ENCODE data around the gene ZAP70. TPM values are rescaled to one million over a fixed set of nuclear protein-coding genes. Genes with fewer than 3 reads are reported as not detected.

ZAP70 gene
- total and polyA plus RNA-seq, 2 of the 13 experiments (the other 11 are each of a cell fraction or from before 2014, with no cell fraction given): 0.51 to 4.0 TPM

DNA sequence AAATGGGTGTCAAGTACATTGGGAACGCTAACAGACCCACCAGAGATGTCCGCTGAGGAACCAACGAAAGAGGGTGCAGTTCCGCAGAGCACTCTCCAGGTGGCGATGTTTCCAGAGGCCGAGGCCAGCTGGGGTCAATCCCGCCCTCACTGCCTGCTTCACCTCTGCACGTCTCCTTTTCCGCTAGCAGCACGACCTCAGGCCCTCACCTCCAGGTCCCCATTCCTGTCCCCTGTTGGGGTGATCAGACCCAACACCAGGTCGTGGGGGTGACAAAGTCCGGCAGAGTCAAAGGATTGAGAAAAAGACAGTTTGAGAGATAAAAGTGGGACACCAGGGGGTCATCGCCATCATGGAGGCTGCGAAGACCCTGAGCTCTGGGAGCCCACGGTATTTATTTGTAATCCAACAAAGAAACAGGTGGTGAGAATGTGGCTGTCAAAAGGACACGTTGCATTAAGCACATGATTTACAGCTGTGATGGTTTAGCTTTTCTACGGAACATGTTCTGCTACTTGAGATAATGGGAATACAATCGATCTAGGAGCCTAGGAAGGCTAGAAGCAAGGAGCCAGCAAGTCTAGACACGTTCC lies 27.3 kb downstream of the ZAP70 start (continued):
- TF ChIP-seq, protein P1, sequence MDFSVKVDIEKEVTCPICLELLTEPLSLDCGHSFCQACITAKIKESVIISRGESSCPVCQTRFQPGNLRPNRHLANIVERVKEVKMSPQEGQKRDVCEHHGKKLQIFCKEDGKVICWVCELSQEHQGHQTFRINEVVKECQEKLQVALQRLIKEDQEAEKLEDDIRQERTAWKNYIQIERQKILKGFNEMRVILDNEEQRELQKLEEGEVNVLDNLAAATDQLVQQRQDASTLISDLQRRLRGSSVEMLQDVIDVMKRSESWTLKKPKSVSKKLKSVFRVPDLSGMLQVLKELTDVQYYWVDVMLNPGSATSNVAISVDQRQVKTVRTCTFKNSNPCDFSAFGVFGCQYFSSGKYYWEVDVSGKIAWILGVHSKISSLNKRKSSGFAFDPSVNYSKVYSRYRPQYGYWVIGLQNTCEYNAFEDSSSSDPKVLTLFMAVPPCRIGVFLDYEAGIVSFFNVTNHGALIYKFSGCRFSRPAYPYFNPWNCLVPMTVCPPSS (IDR thresholded peaks at IDR 0.05): no peak
- TF ChIP-seq, protein P2, sequence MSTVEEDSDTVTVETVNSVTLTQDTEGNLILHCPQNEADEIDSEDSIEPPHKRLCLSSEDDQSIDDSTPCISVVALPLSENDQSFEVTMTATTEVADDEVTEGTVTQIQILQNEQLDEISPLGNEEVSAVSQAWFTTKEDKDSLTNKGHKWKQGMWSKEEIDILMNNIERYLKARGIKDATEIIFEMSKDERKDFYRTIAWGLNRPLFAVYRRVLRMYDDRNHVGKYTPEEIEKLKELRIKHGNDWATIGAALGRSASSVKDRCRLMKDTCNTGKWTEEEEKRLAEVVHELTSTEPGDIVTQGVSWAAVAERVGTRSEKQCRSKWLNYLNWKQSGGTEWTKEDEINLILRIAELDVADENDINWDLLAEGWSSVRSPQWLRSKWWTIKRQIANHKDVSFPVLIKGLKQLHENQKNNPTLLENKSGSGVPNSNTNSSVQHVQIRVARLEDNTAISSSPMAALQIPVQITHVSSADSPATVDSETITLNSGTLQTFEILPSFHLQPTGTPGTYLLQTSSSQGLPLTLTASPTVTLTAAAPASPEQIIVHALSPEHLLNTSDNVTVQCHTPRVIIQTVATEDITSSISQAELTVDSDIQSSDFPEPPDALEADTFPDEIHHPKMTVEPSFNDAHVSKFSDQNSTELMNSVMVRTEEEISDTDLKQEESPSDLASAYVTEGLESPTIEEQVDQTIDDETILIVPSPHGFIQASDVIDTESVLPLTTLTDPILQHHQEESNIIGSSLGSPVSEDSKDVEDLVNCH (CRISPR knock-in tag; IDR thresholded peaks at IDR 0.05): no peak
- no peak; the same call in 2 of the 3 replicates for TF ChIP-seq MXI1 (IDR thresholded peaks at IDR 0.05; ENCODE audit: borderline replicate concordance, low read depth, low read length)
- no peak for TF ChIP-seq FOXK1 (CRISPR knock-in tag; IDR thresholded peaks at IDR 0.05; ENCODE audit: borderline replicate concordance, low read depth)
- no peak for TF ChIP-seq ZNF30 (CRISPR knock-in tag; IDR thresholded peaks at IDR 0.05)
- TF ChIP-seq ZNF75D (CRISPR knock-in tag; IDR thresholded peaks at IDR 0.05; ENCODE audit: borderline replicate concordance): no peak
- no peak for TF ChIP-seq REPIN1 (CRISPR knock-in tag; IDR thresholded peaks at IDR 0.05; ENCODE audit: borderline replicate concordance, low read depth)
- TF ChIP-seq MTF2 (CRISPR knock-in tag; IDR thresholded peaks at IDR 0.05; ENCODE audit: borderline replicate concordance): 0 out of 2 replicates have a peak, but pooled peaks have one; percentile 39
- TF ChIP-seq MYNN (CRISPR knock-in tag; IDR thresholded peaks at IDR 0.05; ENCODE audit: low read depth): no peak
- no peak for TF ChIP-seq REXO4 (CRISPR knock-in tag; IDR thresholded peaks at IDR 0.05; ENCODE audit: borderline replicate concordance)
- TF ChIP-seq BORCS8-MEF2B (CRISPR knock-in tag; IDR thresholded peaks at IDR 0.05): no peak
- no peak for TF ChIP-seq NFE2L2 (IDR thresholded peaks at IDR 0.05; ENCODE audit: low read length)
- TF ChIP-seq, protein P3, sequence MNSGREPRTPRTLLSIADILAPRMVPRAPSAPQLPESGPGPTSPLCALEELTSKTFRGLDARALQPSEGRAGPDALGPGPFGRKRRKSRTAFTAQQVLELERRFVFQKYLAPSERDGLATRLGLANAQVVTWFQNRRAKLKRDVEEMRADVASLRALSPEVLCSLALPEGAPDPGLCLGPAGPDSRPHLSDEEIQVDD (CRISPR knock-in tag; IDR thresholded peaks at IDR 0.05; ENCODE audit: borderline replicate concordance): no peak
- no peak for TF ChIP-seq CAMTA2 (CRISPR knock-in tag; IDR thresholded peaks at IDR 0.05; ENCODE audit: borderline replicate concordance)
- TF ChIP-seq NR2F6 (IDR thresholded peaks at IDR 0.05): peak; percentile 91
- TF ChIP-seq NR2F6 (CRISPR knock-in tag; IDR thresholded peaks at IDR 0.05): peak; percentile 98
- TF ChIP-seq, protein P4, sequence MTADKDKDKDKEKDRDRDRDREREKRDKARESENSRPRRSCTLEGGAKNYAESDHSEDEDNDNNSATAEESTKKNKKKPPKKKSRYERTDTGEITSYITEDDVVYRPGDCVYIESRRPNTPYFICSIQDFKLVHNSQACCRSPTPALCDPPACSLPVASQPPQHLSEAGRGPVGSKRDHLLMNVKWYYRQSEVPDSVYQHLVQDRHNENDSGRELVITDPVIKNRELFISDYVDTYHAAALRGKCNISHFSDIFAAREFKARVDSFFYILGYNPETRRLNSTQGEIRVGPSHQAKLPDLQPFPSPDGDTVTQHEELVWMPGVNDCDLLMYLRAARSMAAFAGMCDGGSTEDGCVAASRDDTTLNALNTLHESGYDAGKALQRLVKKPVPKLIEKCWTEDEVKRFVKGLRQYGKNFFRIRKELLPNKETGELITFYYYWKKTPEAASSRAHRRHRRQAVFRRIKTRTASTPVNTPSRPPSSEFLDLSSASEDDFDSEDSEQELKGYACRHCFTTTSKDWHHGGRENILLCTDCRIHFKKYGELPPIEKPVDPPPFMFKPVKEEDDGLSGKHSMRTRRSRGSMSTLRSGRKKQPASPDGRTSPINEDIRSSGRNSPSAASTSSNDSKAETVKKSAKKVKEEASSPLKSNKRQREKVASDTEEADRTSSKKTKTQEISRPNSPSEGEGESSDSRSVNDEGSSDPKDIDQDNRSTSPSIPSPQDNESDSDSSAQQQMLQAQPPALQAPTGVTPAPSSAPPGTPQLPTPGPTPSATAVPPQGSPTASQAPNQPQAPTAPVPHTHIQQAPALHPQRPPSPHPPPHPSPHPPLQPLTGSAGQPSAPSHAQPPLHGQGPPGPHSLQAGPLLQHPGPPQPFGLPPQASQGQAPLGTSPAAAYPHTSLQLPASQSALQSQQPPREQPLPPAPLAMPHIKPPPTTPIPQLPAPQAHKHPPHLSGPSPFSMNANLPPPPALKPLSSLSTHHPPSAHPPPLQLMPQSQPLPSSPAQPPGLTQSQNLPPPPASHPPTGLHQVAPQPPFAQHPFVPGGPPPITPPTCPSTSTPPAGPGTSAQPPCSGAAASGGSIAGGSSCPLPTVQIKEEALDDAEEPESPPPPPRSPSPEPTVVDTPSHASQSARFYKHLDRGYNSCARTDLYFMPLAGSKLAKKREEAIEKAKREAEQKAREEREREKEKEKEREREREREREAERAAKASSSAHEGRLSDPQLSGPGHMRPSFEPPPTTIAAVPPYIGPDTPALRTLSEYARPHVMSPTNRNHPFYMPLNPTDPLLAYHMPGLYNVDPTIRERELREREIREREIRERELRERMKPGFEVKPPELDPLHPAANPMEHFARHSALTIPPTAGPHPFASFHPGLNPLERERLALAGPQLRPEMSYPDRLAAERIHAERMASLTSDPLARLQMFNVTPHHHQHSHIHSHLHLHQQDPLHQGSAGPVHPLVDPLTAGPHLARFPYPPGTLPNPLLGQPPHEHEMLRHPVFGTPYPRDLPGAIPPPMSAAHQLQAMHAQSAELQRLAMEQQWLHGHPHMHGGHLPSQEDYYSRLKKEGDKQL (CRISPR knock-in tag; IDR thresholded peaks at IDR 0.05; ENCODE audit: low read depth): no peak
- TF ChIP-seq, protein P5, sequence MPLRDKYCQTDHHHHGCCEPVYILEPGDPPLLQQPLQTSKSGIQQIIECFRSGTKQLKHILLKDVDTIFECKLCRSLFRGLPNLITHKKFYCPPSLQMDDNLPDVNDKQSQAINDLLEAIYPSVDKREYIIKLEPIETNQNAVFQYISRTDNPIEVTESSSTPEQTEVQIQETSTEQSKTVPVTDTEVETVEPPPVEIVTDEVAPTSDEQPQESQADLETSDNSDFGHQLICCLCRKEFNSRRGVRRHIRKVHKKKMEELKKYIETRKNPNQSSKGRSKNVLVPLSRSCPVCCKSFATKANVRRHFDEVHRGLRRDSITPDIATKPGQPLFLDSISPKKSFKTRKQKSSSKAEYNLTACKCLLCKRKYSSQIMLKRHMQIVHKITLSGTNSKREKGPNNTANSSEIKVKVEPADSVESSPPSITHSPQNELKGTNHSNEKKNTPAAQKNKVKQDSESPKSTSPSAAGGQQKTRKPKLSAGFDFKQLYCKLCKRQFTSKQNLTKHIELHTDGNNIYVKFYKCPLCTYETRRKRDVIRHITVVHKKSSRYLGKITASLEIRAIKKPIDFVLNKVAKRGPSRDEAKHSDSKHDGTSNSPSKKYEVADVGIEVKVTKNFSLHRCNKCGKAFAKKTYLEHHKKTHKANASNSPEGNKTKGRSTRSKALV (CRISPR knock-in tag; IDR thresholded peaks at IDR 0.05): no peak
- no peak for TF ChIP-seq NFKBIZ (CRISPR knock-in tag; IDR thresholded peaks at IDR 0.05)
